GM23338 (cell line): Measurements from ENCODE around the gene PLA2G1B. TPM values are rescaled to one million over a fixed set of nuclear protein-coding genes. Genes with fewer than 3 reads are reported as not detected.

Experiments used
- polyA plus RNA-seq: library from polyadenylated mRNA; unstranded; fragments of >200 nt; fragmentation: Nextera tagmentation; extraction: Ambion mirVana; gene quantifications from 2 replicates; pipeline ENCODE4 v1.2.1, GENCODE V29; 2016
- small RNA-seq: library from RNA; depleted of rRNA; stranded (forward); fragments of <200 nt; gene quantifications from one replicate; pipeline ENCODE3, GENCODE V24; 2014; ENCODE audit warnings: low replicate concordance
- total RNA-seq: library from RNA; depleted of rRNA; stranded (reverse); fragments of >200 nt; shearing (Covaris generic); gene quantifications from 2 replicates; pipeline ENCODE4 v1.2.3, GENCODE V29; 2014; rRNA removed

Gene PLA2G1B
- total and polyA plus RNA-seq, 2 experiments from 2014 or later: not detected

Small RNAs within 50 kb of the gene (small RNA-seq; reads per million reads assigned to genes)
- gene RNU4-1 (4,412 reads per million, percentile 100 among the genes with 10 or more reads in this experiment), gene RNU4-2 (780 reads per million, percentile 100 among the genes with 10 or more reads in this experiment), gene RNU6-1088P (not detected)

Other genes with a start within 250 kb of the PLA2G1B start
- 15.9 and 16.9 TPM in 2 replicates for gene RAB35, start 211.0 kb downstream of the PLA2G1B start, total RNA-seq
- gene RAB35, start 211.0 kb downstream of the PLA2G1B start, polyA plus RNA-seq: 9.9 and 12.6 TPM in 2 replicates
- 141 and 177 TPM in 2 replicates for gene GCN1, start 133.1 kb downstream of the PLA2G1B start, total RNA-seq
- 18.0 and 18.2 TPM in 2 replicates for gene GCN1, start 133.1 kb downstream of the PLA2G1B start, polyA plus RNA-seq
- 4,855 and 4,916 TPM in 2 replicates for gene RPLP0, start 126.7 kb downstream of the PLA2G1B start, total RNA-seq
- 2,219 and 2,404 TPM in 2 replicates for gene RPLP0, start 126.7 kb downstream of the PLA2G1B start, polyA plus RNA-seq
- 69.3 and 76.0 TPM in 2 replicates for gene PXN, start 62.0 kb downstream of the PLA2G1B start, total RNA-seq
- 38.4 and 39.0 TPM in 2 replicates for gene PXN, start 62.0 kb downstream of the PLA2G1B start, polyA plus RNA-seq
- under 0.01 TPM in 1 of 2 replicates, not detected in the other for gene RNU4-2, start 35.9 kb downstream of the PLA2G1B start, total RNA-seq
- 9.5 TPM in 1 of 2 replicates, not detected in the other for gene RNU4-2, start 35.9 kb downstream of the PLA2G1B start, polyA plus RNA-seq
- under 0.01 TPM in 1 of 2 replicates, not detected in the other for gene RNU4-1, start 34.5 kb downstream of the PLA2G1B start, total RNA-seq
- gene RNU4-1, start 34.5 kb downstream of the PLA2G1B start, polyA plus RNA-seq: 6.0 and 6.4 TPM in 2 replicates
- gene SIRT4, start 25.5 kb downstream of the PLA2G1B start, total RNA-seq: 0.78 and 2.0 TPM in 2 replicates
- gene SIRT4, start 25.5 kb downstream of the PLA2G1B start, polyA plus RNA-seq: 3.0 and 4.1 TPM in 2 replicates
- 8.1 and 12.8 TPM in 2 replicates for gene MSI1, start 41.4 kb upstream of the PLA2G1B start, total RNA-seq
- gene MSI1, start 41.4 kb upstream of the PLA2G1B start, polyA plus RNA-seq: 16.9 and 19.2 TPM in 2 replicates
- 393 and 422 TPM in 2 replicates for gene COX6A1, start 110.3 kb upstream of the PLA2G1B start, total RNA-seq
- gene COX6A1, start 110.3 kb upstream of the PLA2G1B start, polyA plus RNA-seq: 1,484 and 1,643 TPM in 2 replicates
- 53.4 and 61.8 TPM in 2 replicates for gene TRIAP1, start 118.6 kb upstream of the PLA2G1B start, total RNA-seq
- gene TRIAP1, start 118.6 kb upstream of the PLA2G1B start, polyA plus RNA-seq: 94.0 and 94.2 TPM in 2 replicates
- gene GATC, start 118.7 kb upstream of the PLA2G1B start, total RNA-seq: 16.7 and 18.5 TPM in 2 replicates
- gene GATC, start 118.7 kb upstream of the PLA2G1B start, polyA plus RNA-seq: 14.9 and 20.1 TPM in 2 replicates
- 202 and 250 TPM in 2 replicates for gene SRSF9, start 142.0 kb upstream of the PLA2G1B start, total RNA-seq
- gene SRSF9, start 142.0 kb upstream of the PLA2G1B start, polyA plus RNA-seq: 436 and 481 TPM in 2 replicates
- gene DYNLL1, start 168.3 kb upstream of the PLA2G1B start, total RNA-seq: 310 and 313 TPM in 2 replicates
- 833 and 868 TPM in 2 replicates for gene DYNLL1, start 168.3 kb upstream of the PLA2G1B start, polyA plus RNA-seq
- gene COQ5, start 201.4 kb upstream of the PLA2G1B start, total RNA-seq: 32.5 and 32.6 TPM in 2 replicates
- gene COQ5, start 201.4 kb upstream of the PLA2G1B start, polyA plus RNA-seq: 30.7 and 32.4 TPM in 2 replicates
- 90.4 and 113 TPM in 2 replicates for gene RNF10, start 206.6 kb upstream of the PLA2G1B start, total RNA-seq
- 149 and 154 TPM in 2 replicates for gene RNF10, start 206.6 kb upstream of the PLA2G1B start, polyA plus RNA-seq